ENCODE measurements around the gene ADH4.
"Not testable (repeated sequence)": the region's sequence is repeated elsewhere in the genome, so short reads cannot be mapped to it uniquely, and the experiment has no call there.

- TF ChIP-seq POLR2A (IDR thresholded peaks at IDR 0.05), result not testable (repeated sequence)
- TF ChIP-seq, protein P1, sequence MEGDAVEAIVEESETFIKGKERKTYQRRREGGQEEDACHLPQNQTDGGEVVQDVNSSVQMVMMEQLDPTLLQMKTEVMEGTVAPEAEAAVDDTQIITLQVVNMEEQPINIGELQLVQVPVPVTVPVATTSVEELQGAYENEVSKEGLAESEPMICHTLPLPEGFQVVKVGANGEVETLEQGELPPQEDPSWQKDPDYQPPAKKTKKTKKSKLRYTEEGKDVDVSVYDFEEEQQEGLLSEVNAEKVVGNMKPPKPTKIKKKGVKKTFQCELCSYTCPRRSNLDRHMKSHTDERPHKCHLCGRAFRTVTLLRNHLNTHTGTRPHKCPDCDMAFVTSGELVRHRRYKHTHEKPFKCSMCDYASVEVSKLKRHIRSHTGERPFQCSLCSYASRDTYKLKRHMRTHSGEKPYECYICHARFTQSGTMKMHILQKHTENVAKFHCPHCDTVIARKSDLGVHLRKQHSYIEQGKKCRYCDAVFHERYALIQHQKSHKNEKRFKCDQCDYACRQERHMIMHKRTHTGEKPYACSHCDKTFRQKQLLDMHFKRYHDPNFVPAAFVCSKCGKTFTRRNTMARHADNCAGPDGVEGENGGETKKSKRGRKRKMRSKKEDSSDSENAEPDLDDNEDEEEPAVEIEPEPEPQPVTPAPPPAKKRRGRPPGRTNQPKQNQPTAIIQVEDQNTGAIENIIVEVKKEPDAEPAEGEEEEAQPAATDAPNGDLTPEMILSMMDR (IDR thresholded peaks at IDR 0.05), result not testable (repeated sequence)
These were observed 34.8 kb downstream of the ADH4 start for GRCh38 chr4:99109286-99109685.
